HG03060 (cell line): ENCODE data around the gene FBXL3.

ENCODE experiments used
- ATAC-seq: cut with Tn5 transposase; IDR thresholded peaks from one replicate; pipeline ENCODE4 v1.9.1; 2021; ENCODE audit warnings: low read depth, moderate number of reproducible peaks; ENCODE audit not compliant: unreplicated experiment

The FBXL3 gene

GRCh38 chr13:77026861-77027621 is at the start of gene FBXL3:
Gene FBXL3, minus strand, starts transcription at chr13:77027159. Its CDS starts 5,299 bp downstream, at chr13:77021860.
- ATAC-seq, result peak; percentile 38

- ATAC-seq, result no peak
These were observed 40.6 kb upstream of the FBXL3 start for GRCh38 chr13:77067519-77067918.

GRCh38 chr13:77065461-77066147 is 38.6 kb upstream of the FBXL3 start:
- no peak for ATAC-seq

GRCh38 chr13:77062097-77062496 is 35.1 kb upstream of the FBXL3 start:
- no peak for ATAC-seq

GRCh38 chr13:77061362-77061761 is 34.4 kb upstream of the FBXL3 start:
- no peak for ATAC-seq

- no peak for ATAC-seq
These were observed 29.9 kb upstream of the FBXL3 start for GRCh38 chr13:77056886-77057285.

- ATAC-seq, result no peak
These were observed 29.4 kb upstream of the FBXL3 start for GRCh38 chr13:77056382-77056781.

GRCh38 chr13:77055158-77055557 is 28.2 kb upstream of the FBXL3 start:
- no peak for ATAC-seq

GRCh38 chr13:77053192-77053591 is 26.2 kb upstream of the FBXL3 start:
- ATAC-seq, result no peak

- ATAC-seq, result no peak
These were observed 21.7 kb upstream of the FBXL3 start for GRCh38 chr13:77048681-77049080.

- ATAC-seq, result no peak
These were observed 20.8 kb upstream of the FBXL3 start for GRCh38 chr13:77047649-77048343.

GRCh38 chr13:77042566-77043177 is 15.7 kb upstream of the FBXL3 start:
- no peak for ATAC-seq

- no peak for ATAC-seq
These were observed 13.9 kb upstream of the FBXL3 start for GRCh38 chr13:77040835-77041234.

GRCh38 chr13:77040076-77040475 is 13.1 kb upstream of the FBXL3 start:
- no peak for ATAC-seq

- ATAC-seq, result no peak
These were observed 12.0 kb upstream of the FBXL3 start for GRCh38 chr13:77038907-77039480.

- ATAC-seq, result no peak
These were observed 9.3 kb upstream of the FBXL3 start for GRCh38 chr13:77036279-77036678.

GRCh38 chr13:77034881-77035280 is 7.9 kb upstream of the FBXL3 start:
- no peak for ATAC-seq

- ATAC-seq, result no peak
These were observed 6.9 kb upstream of the FBXL3 start for GRCh38 chr13:77033717-77034302.

GRCh38 chr13:77031656-77032243 is 4.8 kb upstream of the FBXL3 start:
- ATAC-seq, result no peak

- no peak for ATAC-seq
These were observed 2.5 kb upstream of the FBXL3 start for GRCh38 chr13:77029436-77029835.
